AG04450 (cell line): ENCODE data around the gene SPTBN2. TPM values are rescaled to one million over a fixed set of nuclear protein-coding genes. Genes with fewer than 3 reads are reported as not detected.

Experiments
- CTCF ChIA-PET: fragments of 300-600, 350-600 bp; formaldehyde crosslinking; extraction: SDS; loops from one replicate; lab custom pipeline; 2022; ENCODE audit warnings: antibody characterized with exemption, inconsistent platforms; lab: Charles Lee
- POLR2A ChIA-PET: fragments of 350-600 bp; formaldehyde crosslinking; extraction: SDS; loops from one replicate; lab custom pipeline; 2021; ENCODE audit warnings: antibody characterized with exemption, inconsistent platforms; lab: Yijun Ruan, JAX
- DNase-seq: peaks from one replicate; pipeline ENCODE4 v3.0.0-alpha.2; 2011; ENCODE audit warnings: low read depth, low spot score
- H3K27ac ChIP-seq: one replicate; pipeline ENCODE4 v1.5.1; 2012; ENCODE audit warnings: low read depth, low read length, control low read depth
- H3K27me3 ChIP-seq: one replicate; pipeline ENCODE4 v1.6.0; 2012; ENCODE audit warnings: low read length; ENCODE audit not compliant: control insufficient read depth, insufficient read depth
- H3K4me3 ChIP-seq: 2 replicates; pipeline ENCODE4 v1.5.1; 2011; ENCODE audit warnings: mild to moderate bottlenecking, low read depth, low read length, control low read depth
- H3K9me3 ChIP-seq: 2 replicates; pipeline ENCODE4 v1.5.1; 2012; ENCODE audit warnings: low read length; ENCODE audit not compliant: control insufficient read depth, insufficient read depth
- polyA plus RNA-seq: library from polyadenylated mRNA; depleted of rRNA; stranded (reverse); fragments of >200 nt; gene quantifications from 2 replicates; pipeline ENCODE4 v1.2.3, GENCODE V29; 2011
- TF ChIP-seq, protein P1 (sequence below): IDR thresholded peaks from 2 replicates; pipeline ENCODE4 v1.5.1; 2011; ENCODE audit warnings: low read depth, low read length, control low read depth, inconsistent platforms

Gene SPTBN2
- polyA plus RNA-seq, 1 experiment, result 0.09 TPM

GRCh38 chr11:66708094-66708493 lies 20.9 kb downstream of the SPTBN2 start:
- ChIA-PET CTCF (interaction anchor here (0.5 kb wide), 1 partner anchor 278 kb away, joined by 3 read pairs; no protein-coding TSS in a partner anchor), POLR2A (no interaction called here)
- no peaks in the 10 kb centered on the region; the same call in 1 of the 2 replicates for H3K9me3 ChIP-seq
- H3K27me3 ChIP-seq, result peaks cover 3% of the 10 kb centered on the region
- TF ChIP-seq, protein P1, sequence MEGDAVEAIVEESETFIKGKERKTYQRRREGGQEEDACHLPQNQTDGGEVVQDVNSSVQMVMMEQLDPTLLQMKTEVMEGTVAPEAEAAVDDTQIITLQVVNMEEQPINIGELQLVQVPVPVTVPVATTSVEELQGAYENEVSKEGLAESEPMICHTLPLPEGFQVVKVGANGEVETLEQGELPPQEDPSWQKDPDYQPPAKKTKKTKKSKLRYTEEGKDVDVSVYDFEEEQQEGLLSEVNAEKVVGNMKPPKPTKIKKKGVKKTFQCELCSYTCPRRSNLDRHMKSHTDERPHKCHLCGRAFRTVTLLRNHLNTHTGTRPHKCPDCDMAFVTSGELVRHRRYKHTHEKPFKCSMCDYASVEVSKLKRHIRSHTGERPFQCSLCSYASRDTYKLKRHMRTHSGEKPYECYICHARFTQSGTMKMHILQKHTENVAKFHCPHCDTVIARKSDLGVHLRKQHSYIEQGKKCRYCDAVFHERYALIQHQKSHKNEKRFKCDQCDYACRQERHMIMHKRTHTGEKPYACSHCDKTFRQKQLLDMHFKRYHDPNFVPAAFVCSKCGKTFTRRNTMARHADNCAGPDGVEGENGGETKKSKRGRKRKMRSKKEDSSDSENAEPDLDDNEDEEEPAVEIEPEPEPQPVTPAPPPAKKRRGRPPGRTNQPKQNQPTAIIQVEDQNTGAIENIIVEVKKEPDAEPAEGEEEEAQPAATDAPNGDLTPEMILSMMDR, result no peak
- no peak for DNase-seq
- no peak overlapping the region for H3K27ac ChIP-seq
- H3K4me3 ChIP-seq, result no peak overlapping the region

GRCh38 chr11:66707486-66707885 lies 21.5 kb downstream of the SPTBN2 start:
- H3K4me3 ChIP-seq, result no peak overlapping the region
- CTCF ChIA-PET, result interaction anchor here (0.5 kb wide), 1 partner anchor 278 kb away, joined by 3 read pairs; no protein-coding TSS in a partner anchor
- no peaks in the 10 kb centered on the region; the same call in 1 of the 2 replicates for H3K9me3 ChIP-seq
- peaks cover 3% of the 10 kb centered on the region for H3K27me3 ChIP-seq
- TF ChIP-seq, protein P1, result no peak
- no peak for DNase-seq
- POLR2A ChIA-PET, result no interaction called here
- H3K27ac ChIP-seq, result no peak overlapping the region

- no peak overlapping the region for H3K27ac ChIP-seq
- TF ChIP-seq, protein P1, result no peak
- peaks cover 3% of the 10 kb centered on the region for H3K27me3 ChIP-seq
- POLR2A ChIA-PET, result no interaction called here
- DNase-seq, result no peak
- no peak overlapping the region for H3K4me3 ChIP-seq
- CTCF ChIA-PET, result no interaction called here
- no peaks in the 10 kb centered on the region; the same call in 1 of the 2 replicates for H3K9me3 ChIP-seq
These were observed 22.0 kb downstream of the SPTBN2 start for GRCh38 chr11:66706989-66707388.

- peaks cover 3% of the 10 kb centered on the region for H3K27me3 ChIP-seq
- CTCF ChIA-PET, result no interaction called here
- POLR2A ChIA-PET, result no interaction called here
- H3K27ac ChIP-seq, result no peak overlapping the region
- TF ChIP-seq, protein P1, result no peak
- peaks cover 4% of the 10 kb centered on the region; the same call in 1 of the 2 replicates for H3K9me3 ChIP-seq
- H3K4me3 ChIP-seq, result no peak overlapping the region
- DNase-seq, result no peak
These were observed 23.3 kb downstream of the SPTBN2 start for GRCh38 chr11:66705587-66706335.

DNA sequence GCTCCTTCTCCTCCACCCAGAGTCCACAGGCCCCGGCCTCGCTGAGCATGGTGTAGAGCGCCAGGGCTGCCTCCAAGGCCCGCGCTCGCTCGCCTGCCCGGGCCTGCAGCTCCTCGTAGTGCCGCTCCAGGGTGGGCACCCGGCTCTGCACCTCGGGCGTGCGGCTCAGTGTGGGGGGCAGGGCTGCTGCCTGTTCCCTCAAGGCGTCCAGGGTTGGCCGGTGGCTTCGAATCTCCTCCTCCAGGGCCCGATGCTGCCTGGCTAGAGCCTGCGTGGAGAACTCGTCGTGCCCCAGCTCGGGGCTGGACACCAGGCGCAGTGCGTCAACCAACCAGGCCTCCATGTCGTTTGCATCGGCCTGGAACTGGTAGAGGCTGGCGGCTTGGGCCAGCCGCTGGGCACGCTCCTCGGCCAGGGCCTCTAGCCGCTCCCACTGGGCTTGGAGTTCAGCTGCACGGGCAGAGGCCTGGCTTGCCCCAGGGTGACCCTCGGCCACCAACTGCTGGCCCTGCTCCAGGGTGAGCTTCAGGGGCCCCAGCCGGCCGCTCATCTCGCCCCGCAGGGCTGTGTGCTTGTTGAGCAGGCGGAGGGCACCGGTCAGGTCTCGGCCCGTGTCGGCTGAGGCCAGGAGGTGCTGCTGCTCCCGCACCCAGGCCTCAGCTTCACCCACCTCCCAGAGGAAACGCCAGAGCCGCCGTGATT lies 24.2 kb downstream of the SPTBN2 start:
- CTCF ChIA-PET, result no interaction called here
- no peak for DNase-seq
- POLR2A ChIA-PET, result no interaction called here

More for the DNA sequence above, 24.2 kb downstream of the SPTBN2 start:
- TF ChIP-seq, protein P1, result no peak
- Histone ChIP-seq H3K27me3 (no peaks in the 10 kb centered on the region), H3K4me3 (no peak overlapping the region), H3K9me3 (peaks cover 11% of the 10 kb centered on the region), H3K27ac (no peak overlapping the region)
